Hippocampal formation (tissue), 2 donors: ENCODE measurements around the gene ZNF844.
"Not testable (repeated sequence)": the region's sequence is repeated elsewhere in the genome, so short reads cannot be mapped to it uniquely, and the experiment has no call there.

Experiments
- DNase-seq, 2 donors: peaks; one replicate each; lab custom pipeline; 2025; lab: John Stamatoyannopoulos, UW

The ZNF844 gene

GRCh38 chr19:12092065-12092867, 27.7 kb downstream of the ZNF844 start:
- DNase-seq, result peak; percentile 20 to 63

- DNase-seq, result no peak
Observed at GRCh38 chr19:12092956-12093355, 28.4 kb downstream of the ZNF844 start.

GRCh38 chr19:12093777-12094176, 29.2 kb downstream of the ZNF844 start:
- no peak for DNase-seq

DNA sequence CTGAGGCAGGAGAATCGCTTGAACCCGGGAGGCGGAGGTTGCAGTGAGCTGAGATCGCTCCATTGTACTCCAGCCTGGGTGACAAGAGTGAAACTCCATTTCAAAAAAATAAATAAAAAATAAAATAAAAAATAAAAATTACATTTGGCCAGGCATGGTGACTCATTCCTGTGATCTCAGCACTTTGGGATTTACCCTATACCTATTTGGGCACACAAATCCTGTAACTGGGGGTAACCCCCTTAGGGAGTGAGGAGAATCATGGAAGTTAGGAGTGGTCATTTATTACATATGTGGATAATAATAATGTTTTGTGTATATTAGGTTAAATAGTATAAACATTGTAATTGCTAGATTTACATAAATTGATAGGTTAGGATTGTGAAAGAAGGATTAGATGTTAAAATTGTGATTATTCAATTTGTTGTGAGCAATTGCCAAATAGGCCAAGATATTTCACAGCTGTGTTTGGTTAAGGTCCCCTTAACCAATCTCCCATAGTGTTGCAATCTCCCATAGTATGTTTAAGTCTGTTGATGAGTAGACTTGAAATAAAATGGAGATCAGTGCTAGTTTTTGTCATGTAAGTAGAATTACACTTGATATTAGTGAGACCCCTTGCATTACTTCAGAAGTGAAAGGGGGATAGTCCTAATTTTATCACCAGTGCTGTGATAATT, 30.7 kb downstream of the ZNF844 start:
- no peak for DNase-seq

DNA sequence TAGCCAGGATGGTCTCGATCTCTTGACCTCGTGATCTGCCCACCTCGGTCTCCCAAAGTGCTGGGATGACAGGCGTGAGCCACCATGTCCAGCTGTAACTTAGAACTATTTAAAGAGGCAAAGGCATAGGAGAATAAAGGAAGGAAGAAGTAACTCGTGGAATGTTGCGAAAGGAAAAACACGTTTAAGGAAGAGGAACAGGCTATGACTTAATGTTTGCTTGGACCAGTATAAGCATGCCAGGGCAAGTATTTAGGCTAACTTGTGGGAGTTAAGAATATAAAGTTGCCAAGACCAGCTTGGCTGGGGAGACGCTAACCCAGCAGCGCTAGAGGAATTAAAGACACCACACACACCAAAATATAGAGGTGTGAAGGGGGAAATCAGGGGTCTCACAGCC, 33.5 kb downstream of the ZNF844 start:
- no peak for DNase-seq

DNA sequence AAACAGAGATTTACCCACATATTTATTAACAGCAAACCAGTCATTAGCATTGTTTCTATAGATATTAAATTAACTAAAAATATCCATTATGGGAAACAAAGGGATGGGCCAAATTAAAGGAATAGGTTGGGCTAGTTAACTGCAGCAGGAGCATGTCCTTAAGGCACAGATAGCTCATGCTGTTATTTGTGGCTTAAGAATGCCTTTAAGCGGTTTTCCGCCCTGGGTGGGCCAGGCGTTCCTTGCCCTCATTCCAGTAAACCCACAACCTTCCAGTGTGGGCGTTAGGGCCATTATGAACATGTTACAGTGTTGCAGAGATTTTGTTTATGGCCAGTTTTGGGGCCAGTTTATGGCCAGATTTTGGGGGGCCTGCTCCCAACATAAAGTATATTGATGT, 39.4 kb downstream of the ZNF844 start:
- DNase-seq, result not testable (repeated sequence)

- no peak for DNase-seq
Observed at GRCh38 chr19:12111176-12111575, 46.6 kb downstream of the ZNF844 start.

- no peak for DNase-seq
Observed at GRCh38 chr19:12111943-12112637, 47.6 kb downstream of the ZNF844 start.

- no peak for DNase-seq
Observed at GRCh38 chr19:12112701-12113100, 48.2 kb downstream of the ZNF844 start.

DNA sequence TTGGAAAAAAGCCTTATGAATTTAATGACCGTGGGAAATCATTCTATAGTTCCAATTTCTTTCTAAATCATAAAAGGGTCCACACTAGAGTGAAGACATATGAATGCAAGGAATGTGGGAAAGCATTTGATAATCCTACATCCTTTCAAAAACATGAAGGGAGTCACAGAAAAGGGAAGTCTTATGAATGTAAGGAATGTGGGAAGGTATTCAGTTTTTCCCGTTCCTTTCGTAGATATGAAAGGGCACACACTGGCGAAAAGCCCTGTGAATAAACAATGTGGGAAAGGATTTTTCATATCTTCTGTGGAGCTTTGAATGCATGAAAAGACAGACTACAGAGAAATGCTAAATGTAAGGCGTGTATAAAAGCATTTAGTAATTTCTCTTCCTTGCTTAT, 48.6 kb downstream of the ZNF844 start:
- DNase-seq, result no peak

GRCh38 chr19:12117201-12117970, 52.9 kb downstream of the ZNF844 start:
- no peak for DNase-seq

- DNase-seq, result no peak
Observed at GRCh38 chr19:12126707-12127106, 62.2 kb downstream of the ZNF844 start.
